ENCODE data around the gene KITLG.
"Not testable (repeated sequence)": the region's sequence is repeated elsewhere in the genome, so short reads cannot be mapped to it uniquely, and the experiment has no call there.

Gene KITLG

DNA sequence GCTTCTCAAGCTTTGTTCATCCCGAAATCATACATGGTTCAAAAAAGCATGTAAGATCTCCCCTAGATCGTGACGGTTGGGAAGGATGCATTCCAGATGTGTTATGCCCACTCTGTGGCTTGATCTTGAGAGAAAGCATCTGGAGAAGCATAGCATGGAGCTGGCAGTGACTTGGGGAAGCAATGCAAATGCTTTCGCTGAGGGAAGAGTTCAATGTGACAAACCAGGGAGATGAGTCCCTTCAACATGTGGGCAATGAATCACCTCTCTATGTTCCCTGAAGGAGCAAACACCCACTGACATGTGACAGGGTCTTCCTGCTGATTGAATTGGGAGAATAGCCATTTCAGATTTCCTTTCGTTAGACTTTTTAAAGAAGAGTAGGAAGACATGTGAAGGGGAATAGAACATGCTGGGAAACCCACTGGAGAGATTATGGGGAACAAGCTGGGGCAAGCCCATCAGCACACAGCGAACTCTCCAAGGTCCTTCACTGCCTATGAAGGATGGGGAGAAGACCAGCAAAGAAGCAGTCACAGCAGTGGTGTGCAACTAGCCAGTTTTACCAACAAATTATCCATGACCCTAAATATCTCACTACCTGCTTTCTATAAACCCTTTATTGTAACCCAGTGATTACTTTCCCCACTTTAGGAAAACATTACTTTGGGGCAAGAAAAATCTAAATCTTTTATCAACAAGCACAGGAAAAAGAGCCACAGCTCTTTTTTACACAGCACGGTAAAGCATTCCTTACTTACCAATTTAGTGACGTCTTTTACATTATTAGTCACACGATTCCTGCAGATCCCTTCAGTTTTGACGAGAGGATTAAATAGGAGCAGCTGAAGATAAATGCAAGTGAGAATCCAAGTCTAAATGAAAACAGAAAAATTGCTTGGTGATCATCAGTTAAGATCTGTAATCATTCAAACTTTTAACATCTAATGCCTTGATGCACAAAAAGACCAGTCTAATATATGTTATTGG, 35.0 kb downstream of the KITLG start:
- DNase-seq (ENCODE audit: low read depth, low spot score): no peak

DNA sequence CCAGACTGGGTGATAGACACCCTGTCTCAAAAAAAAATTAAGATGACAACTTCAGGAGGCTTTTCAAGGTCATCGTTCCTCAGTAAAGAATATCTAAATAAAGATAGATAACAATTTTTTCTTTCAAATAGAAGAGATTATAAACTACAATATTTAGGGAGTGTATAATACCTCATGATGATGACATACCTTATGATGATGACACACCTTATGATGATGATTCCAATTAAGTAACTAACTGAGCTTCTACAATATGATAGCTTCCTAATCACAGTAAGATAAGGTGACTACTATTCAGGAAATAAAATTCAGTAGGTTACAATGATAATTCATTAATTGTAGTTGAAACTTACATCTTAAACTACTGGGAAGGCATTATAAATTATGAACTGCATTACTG, 40.4 kb downstream of the KITLG start:
- no peak for DNase-seq (ENCODE audit: low read depth, low spot score)

DNA sequence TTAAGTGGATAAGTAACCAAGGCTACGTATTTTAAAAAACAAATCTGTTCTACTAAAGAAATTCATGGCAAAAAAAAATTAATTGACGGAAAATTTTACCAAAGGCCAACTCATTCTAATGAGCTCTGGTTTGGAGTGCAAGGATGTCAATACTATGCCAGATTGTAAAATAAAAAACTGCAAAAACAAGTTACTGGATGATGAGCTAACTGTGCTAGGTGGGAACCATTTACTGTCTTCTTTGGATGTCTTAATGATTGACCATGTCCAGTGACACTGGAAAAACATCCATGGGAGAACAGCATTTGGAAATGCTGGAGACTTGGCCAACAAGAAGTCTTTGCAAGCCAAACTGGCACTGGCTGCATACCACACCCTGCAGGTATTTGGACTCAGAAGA, 41.6 kb downstream of the KITLG start:
- DNase-seq (ENCODE audit: low read depth, low spot score): no peak

DNA sequence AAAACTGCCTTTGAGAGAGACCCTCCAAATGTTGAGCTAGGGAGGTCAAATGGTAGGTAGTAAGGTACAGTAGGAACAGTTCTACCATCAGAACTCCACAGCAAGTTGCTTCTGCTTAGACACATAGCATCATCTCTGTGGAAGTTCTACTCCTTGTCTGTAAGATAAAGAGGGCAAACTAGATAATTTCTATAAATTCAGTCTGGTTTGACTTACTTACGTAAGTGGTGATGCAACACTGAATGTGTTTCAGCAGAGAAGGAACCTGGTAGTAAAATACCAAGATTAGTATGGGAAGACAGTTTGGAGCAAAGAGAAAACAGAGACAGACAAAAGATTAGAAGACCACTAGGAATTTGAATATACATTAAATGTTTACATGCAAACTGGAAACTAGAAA, 42.0 kb downstream of the KITLG start:
- DNase-seq (ENCODE audit: low read depth, low spot score): no peak

DNA sequence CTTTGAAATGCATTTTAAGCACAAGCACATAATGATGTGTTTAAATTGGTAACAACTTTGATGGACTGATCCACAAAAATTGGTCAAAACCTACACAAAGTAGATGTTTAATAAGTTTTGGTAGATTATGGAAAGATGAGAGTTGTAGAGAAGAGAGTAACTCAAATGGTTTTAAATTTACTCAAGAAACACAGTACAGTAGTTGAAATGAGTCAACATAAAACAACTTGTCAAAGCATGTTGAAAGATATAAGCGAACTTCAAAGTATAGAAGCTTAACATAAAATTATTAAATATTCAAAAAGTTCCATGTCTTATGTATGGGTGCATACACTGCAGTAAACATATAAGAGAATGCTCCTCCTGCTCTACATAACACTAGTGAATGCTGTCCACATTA, 49.4 kb downstream of the KITLG start:
- no peak for DNase-seq (ENCODE audit: low read depth, low spot score)

DNA sequence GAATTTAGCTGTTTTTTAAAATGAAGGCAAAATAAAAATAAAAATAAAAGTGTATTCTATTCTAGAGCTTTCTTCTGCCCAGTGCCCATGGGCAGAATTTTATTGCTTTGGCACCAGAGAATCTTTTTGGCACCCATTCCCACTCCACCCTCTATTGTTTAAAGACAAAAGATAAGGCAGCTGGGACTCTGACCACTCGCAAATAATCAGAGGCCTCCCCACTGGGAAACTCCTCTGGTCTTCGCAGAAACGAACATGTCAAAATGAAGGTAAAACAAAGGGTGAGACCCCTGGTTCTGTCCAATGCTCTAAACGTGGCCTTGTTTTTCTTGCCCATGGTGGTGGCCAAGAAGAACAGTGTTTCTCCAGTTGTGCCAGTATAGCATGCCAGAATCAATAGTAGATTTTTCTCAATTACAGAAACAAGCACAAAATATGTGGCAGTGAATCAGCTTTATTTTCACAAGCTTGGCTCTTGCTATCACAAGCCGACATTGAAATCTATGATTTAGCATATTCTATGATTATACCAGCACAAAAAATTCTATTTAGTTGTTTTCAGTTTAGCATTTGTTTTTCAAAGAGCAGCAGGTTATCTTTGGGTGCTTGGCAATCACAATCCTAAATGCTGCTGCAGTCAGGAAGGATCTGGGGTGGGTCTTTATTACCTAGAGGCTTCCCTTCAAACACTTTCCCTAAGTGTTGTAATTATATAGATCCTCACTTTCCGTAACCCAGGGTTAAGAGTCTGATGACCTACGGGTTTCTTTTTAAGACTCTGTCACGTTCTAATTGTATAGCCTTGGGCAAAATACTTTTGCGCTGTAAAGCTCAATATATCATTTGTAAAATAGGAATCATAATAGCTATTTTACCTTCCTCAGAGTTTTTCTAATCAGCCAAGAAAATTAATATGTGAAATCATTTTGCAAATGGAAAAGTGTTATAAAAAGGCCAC, 50.5 kb downstream of the KITLG start:
- no peak for DNase-seq (ENCODE audit: low read depth, low spot score)

DNA sequence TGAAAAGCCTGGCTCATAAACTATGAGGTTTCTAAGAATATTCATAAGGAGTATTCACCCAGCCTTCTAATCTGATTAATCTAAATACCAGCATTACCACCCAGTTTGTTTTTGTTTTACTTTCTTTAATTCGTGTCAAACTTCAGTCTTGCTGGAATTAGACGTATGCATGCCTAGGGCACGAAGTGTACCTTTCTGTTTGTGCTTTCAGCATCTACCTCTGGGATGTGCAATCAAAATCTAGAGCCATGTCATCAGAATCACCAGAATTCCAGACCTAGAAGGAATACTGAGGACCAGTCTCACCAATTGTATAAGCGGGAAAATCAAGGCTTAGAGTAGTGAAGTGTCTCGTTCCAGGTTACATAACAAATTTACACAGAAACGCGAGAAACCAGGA, 57.3 kb downstream of the KITLG start:
- no peak for DNase-seq (ENCODE audit: low read depth, low spot score)

DNA sequence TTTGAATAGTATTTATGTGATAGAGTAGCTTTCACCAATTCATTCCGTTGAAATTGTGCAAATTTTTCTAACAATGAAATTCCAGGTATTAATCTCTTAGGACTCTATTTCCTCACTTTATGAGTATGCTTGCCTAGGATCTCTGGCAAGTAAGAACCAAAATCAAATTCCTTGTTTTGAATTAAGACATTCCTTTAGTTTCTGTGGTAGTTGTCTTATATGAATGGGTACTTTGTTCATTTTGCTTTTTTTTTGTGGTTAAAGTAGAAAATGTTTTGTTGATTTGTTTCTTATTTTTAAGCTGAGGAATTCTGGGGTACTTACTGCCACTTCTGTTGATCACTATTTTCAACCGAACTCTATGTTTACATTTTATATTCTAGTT, 59.8 kb downstream of the KITLG start:
- DNase-seq (ENCODE audit: low read depth, low spot score): no peak

DNA sequence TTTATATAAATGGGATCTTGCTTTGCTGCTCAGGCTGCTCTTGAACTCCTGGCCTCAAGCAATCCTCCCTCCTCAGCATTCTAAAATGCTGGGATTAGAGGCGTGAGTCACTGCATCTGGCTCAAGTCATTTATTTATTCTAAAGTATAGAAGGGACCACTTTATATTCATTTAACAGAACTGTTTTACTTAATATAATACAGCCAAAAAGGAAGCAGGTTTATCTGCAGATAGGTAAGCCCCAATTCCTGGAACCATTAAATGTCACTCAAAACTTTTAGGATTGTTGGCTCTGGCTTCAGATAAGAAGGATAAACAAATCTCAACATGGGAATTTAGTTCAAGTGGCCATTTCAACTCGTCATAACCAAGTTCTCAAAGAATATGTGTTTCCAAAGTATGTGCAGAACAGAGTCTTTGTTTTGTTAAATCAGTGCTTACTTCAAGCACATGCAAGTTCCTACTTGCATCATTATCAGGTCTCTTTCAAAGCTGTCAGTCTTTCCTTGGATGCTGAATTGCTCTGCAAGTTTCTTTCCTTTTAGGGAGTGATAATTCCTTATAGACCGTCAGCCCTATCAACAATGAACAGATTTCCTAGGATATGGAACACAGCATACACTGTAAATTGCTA, 60.4 kb downstream of the KITLG start:
- DNase-seq (ENCODE audit: low read depth, low spot score): no peak

DNA sequence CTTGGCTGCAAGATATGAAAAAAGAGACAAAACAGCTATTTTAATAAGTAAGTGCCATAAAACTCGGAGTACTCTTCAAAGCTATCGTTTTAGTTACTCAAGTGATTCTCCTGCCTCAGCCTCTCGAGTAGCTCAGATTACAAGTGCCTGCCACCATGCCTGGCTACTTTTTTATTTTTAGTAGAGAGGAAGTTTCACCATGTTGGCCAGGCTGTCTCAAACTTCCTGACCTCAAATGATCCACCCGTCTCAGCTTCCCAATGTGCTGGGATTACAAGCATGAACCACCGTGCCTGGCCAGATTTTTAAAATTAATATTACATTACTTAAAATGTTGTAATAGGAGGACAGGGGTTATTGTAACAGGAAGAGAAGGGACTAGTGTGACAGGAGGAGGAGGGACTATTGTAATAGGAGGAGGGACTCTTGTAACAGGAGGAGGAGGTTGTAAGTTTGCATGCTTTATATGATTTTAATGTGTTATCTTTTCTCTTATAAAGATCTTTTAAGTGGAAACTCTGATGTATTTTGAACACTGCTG, 61.3 kb downstream of the KITLG start:
- DNase-seq (ENCODE audit: low read depth, low spot score): no peak

DNA sequence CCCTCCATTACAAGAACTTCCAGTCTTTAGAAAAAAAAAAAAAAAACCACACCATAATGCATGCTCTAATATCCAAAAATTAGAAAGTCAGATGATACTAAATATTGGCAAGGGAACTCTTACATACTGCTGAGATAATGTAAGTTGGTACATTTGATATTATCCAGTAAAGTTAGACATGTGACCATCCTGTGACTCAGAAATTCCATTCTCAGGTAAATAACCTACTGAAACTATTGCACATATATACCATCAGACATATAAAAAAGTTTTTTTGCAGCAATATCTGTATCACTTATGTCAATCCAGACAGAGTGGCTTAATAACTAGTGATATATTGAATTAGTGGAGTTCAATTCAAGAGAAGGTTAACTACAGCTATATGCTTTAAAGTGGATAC, 63.5 kb downstream of the KITLG start:
- no peak for DNase-seq (ENCODE audit: low read depth, low spot score)

DNA sequence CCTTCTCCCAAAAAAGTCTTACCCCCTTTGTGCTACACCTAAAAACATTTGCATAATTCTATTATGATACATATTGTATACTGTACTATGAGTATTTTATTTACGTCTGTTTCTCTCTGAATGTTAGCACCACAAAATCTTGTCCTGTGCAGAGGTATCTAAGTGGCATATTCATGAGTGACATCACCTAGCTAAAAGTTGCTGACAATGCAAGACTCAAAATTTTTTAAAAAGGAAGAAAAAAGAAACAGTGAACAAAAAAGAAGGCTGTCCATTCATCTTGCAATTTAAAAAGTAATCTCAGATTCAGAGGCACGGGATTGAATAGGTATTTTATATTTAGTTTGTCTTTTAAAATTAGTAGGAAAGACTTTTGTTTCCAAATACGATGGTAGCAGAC, 69.4 kb downstream of the KITLG start:
- DNase-seq (ENCODE audit: low read depth, low spot score): no peak

DNA sequence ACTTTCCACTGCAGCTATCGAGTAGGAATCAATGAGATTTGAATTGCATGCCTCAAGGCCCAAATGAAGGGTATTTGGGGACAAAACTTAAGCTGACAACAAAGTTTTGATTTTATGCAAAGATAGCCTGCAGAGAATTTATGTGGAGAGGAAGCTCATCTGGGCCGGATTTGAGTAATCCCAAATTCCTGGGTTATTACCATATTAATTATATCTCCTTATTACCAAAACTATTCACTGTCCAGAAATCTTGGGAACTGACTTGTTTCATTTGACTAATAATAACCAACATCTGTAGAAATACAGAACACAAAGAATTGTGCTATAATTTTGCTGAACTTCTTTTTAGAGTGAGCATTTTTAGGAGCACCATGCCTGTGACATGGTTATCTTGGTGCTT, 70.4 kb downstream of the KITLG start:
- no peak for DNase-seq (ENCODE audit: low read depth, low spot score)

DNA sequence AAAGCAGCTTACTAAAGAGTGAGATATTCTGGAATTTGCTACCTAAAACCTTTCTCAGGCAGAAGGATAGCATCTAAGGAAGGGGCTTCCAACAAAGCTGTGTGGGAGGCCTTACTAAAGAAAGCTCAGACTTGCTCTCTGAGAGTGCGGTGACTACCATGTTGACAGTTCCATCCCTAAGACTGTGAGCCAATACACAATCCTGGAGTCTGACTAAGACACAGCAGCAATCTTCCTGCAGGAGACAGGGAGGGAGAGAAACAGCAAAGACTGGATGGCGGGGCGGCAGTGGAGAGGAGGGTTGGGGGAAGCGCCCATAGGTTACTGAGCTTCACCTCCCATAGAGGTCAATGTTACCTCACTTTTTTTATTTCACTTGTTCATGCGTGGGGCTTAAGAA, 70.9 kb downstream of the KITLG start:
- DNase-seq (ENCODE audit: low read depth, low spot score): no peak

DNA sequence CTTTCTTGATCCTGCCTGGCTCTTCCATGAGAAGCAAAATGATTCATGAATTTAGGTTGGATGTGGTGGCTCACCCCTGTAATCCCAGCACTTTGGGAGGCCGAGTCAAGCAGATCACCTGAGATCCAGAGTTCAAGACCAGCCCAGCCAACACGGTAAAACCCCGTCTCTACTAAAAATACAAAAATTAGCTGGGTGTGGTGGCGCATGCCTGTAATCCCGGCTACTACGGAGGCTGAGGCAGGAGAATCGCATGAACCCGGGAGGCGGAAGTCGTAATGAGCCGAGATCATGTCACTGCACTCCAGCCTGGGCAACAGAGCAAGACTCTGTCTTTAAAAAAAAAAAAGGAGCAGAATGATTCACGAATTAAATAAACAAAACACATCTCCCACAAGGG, 72.4 kb downstream of the KITLG start:
- not testable (repeated sequence) for DNase-seq (ENCODE audit: low read depth, low spot score)

DNA sequence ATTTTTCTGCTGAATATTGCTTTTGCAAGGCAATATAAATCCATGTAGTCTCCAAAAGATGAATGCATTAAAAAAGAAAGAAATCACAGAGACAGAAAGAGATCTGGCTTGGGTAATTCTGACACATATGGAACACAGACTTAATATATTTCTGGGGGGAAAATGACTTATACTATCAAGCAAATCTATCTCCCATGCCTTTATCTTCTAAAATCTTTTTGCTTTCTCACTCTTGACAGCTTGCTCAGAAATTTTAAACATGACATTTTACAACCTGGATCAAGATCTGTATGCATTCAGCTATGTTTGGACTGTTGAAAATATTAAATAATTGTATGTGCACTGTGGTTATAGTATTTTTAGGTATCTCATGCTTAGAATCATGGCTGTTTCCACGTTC, 73.0 kb downstream of the KITLG start:
- no peak for DNase-seq (ENCODE audit: low read depth, low spot score)

DNA sequence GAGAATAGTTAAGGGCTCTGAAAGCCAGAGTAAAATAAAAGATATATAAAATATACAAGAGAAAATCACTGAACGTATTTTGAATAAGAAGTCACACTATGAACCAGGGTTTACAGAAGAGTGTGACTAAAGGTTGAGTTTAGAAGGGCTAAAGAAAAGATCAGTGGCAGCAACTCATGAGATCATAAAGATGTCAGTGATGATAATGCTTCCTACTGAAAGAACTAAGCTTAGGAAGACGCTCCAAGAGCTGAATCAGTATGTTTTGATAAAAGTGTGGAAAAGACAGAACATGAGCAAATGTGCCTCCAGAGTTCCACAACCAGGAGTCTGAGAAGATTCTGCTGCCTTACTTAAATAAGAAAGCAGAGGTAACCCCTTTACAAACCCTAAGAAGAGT, 74.6 kb downstream of the KITLG start:
- no peak for DNase-seq (ENCODE audit: low read depth, low spot score)

DNA sequence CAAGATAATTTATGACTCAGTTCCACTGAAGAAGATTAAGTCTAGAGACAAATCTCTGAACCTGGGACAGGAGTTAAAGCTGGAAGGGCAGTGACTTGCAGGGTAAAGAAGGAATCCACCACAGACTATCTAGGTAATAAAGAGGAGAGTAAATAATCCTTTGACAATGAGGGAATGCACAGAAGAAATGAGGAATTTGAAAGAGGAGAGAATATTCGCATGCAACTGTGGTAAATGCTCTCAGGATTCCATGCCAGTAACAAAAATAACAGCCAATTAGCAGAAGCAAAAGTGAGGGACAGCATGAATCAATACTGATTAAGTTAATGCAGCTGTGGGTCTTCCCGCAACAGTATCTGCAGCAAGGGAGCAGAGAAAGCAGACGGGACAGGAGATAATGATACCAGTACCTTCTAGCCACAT, 77.0 kb downstream of the KITLG start:
- no peak for DNase-seq (ENCODE audit: low read depth, low spot score)

DNA sequence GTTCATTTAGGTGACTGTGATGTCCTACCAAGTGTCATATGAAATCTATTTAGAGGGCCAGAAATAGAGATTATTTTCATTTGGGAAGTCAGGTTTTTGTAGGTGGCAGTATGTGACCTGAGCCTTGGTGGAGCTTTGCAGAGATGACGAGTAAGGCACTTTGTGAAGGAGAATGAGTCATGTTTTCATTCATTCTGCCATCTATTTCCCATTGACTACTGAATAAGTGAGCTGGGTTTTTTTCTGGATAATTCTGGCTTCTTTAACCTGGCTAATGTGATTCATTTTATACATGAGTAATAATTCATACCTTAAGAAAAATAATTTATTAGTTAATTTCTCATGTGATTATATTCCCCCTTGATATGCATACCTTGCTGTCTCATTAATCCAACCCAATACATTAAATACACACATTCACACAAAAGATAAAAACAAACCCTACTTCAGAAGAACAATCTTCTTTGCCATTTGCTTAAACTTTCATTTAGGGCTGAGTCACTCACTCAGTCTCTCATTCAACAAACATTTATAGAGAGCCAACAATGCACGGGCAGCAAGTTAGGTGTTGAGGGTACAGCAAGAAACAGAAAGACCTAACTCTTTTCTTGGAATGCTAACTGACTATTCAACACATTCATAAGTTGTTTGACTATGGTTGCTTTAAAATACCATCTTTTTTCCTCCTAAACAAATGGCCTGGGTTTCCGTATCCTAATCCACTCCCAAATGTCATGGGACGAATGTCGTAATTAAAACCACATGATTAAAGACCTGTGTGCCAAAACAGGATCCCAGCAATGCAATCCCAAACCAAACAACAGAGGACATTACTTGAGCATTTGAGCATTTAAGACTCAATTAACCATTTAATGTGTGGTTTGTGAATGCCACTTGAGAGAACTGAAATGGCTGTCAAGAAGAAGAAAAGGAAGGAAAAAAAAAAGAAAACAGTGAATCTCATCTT, 78.0 kb downstream of the KITLG start:
- no peak for DNase-seq (ENCODE audit: low read depth, low spot score)

DNA sequence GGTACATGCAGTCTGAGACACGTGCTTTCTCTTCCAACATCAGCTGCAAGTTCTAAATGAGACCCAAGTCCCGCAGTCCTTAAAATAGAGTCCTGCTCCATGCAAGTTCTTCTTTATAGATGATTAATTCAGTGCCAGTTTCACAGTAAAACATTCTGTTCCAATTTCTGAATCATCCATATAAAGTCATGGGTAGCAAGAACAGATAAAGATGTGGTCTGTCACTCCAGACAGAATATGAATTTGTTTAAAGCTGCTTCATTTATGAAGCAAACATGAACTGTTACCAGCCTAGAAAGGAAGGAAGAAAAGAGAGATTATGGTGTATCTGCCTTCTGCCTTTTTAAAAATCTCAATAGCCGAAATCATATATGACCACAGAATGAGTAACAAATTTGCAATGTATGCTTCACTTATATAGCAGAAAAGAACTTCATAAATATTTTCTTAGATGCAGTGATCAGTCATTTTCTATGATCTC, 83.3 kb downstream of the KITLG start:
- DNase-seq (ENCODE audit: low read depth, low spot score): no peak

Data from activated naive CD8-positive, alpha-beta T cell treated with anti-CD3 and anti-CD28 coated beads, Interleukin-2, amount 50 U/mL, for 16 hours (primary cell).